NCI-H2081 (cell line): ENCODE results near the gene MLH3.
"Not testable (repeated sequence)": the region's sequence is repeated elsewhere in the genome, so short reads cannot be mapped to it uniquely, and the experiment has no call there.

Source experiments
- DNase-seq, 2 experiments: peaks; one replicate each; lab custom pipeline; 2025; lab: John Stamatoyannopoulos, UW

The MLH3 gene

DNA sequence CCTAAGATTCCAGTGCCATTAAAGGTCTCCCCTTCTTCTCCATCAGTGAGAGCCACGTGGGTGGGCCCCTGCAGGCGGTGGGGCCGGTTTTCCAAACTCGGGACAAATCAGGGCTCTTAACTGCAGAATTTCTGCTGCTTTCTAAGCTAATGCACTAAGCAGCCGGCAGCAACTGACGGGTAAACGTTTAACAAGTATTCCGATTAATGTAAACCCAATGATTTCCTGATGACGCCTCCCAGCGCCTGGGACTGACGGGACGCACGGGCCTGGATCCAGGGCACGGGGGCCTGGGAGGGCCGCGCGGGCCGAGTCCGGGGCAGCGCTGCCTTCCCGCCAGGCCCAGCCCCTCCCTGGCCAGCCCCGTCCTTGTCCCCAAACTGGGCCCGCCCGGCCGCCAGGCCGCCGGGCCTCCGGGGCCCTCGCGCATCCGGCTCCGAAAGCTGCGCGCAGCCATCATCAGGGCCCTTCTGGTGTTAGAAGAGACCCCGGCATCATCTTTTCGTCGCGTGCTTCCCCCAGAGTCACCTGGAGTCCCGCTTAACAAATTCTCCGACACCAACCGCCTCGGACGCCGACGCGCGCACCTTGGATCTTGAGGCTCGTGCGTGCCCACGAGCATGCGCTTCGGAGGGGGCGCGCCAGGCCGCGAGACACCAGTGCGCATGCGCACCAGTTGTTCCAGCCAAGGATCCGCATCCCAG lies at the start of gene MLH3:
Gene MLH3 (minus strand): TSS at position 616 of the 704 bp plus-strand sequence. CDS start 1,812 bp downstream, outside the sequence.
- DNase-seq = peak; percentile 82 to 88

DNA sequence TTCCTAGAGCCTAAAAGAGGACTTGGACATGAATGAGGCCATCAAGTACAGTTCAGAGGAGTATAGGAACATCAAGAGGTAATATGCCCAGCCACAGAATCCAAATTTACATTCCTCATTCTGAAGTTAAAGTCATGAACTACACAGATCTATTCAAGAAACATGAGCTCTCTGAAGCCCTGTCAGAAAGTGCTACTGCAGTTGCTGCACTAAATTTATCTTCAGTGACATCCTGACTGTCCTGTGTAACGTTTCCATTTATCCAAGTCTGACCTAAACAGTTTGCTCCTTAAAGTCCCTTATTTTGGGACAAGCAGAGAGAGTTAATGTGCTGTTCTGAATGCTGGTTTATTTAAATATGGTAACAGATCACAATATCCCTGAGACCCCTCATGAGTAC lies 47.4 kb upstream of the MLH3 start:
- DNase-seq = no peak

DNA sequence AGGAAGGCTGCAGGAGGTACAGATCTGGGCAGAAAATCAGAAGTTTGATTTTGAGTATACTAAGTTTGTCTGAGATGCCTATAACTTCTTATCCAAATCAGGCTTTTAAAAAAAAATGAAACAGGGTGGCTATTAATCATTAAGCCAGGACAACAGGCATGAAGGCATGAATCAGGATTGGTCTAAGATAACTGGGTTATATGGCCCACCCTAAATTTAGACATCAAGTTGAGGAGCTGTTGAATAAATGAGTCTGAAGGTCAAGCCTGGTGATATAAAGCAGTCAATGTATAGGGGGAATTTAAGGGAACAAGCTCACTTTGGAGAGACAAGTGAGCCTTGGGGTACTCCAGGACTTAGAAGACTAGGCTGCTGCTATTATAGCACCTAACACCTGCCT lies 46.9 kb upstream of the MLH3 start:
- DNase-seq = no peak

DNA sequence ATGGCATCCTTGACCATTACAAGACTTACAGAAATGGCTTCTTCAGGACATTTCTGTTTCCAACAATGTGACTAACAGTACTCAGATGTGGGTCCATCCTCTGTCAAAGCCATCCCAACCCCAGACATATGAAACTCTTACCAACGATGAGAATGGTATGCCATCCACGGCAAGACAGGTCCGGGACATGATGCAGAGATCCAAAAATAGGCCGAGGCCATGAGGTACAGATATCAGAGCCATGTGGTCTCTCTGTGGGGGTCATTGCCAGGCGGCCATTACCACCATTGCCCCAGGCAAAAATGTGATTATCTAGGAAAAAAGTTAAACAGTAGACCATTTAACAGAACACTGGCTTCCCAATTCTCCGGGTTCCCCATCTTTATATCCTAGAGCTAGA lies 45.7 kb upstream of the MLH3 start:
- DNase-seq = no peak

DNA sequence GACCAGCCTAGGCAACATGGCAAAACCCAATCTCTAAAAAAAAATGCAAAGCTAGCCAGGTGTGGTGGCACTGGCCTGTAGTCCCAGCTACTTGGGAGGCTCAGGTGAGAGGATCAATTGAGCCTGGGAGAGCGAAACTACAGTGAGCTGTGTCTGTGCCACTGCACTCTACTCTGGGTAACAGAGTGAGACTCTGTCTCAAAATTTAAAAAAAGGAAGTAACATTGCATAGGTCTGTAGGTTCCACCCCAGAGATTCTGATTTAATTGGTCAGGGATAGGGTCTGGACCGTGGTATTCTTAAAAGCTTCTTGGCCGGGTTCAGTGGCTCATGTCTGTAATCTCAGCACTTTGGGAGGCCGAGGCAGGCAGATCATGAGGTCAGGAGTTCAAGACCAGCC lies 44.4 kb upstream of the MLH3 start:
- no peak for DNase-seq

DNA sequence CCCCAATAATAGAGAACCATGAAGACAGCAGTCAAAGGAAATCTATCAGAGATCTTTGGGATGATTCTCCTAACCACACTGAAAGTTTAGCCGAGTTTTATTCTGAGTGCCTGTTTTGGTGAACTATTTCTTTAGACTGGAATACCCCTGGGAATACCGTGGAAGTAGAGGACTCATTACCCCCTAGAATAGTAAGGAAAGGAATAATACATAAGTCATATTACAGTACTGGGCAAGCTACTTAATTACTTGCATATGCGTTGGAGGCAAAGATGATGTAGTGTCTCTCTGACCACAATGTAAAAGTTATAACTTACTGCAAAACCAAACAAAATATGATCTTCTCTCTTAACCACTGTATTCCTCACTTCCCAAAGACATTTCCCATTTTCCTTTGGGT lies 43.6 kb upstream of the MLH3 start:
- no peak for DNase-seq

DNA sequence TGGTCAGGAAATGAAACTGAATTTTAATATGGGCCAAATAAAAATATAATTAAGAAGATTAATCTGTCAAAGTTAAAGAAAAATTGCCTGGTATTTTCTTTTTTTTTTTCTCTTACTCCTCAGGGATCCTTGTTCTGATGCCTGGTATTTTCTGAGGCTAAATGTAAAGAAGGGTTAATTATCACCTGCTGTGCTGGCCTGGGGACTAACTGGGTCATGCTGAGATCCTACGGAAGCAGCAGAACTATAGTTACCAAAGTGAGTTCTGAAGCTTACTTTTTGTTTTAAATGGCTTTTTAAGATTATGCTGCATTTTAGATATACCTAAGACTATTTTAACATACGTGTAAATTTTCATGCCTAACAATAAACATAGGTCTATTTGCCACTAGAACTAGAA lies 41.4 kb upstream of the MLH3 start:
- no peak for DNase-seq

DNA sequence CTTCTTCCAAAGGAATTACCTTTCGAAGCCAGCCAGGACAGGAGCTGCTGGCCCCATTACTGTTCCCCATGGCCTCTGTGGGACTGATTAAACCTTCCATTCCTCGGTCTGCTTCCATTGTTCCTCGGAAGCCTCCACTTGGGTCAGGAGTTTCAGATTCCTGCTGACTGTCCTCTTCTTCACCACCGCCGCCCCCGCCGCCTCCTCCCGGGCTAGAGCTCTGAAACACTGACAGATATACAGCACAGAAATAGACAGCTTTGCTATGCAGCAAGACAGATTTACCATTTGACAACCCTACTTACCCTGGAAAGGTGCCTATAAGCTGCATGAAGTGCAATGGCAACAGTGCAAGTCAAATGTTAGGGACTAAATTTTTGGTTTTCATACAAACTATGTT lies 40.0 kb upstream of the MLH3 start:
- no peak for DNase-seq

DNA sequence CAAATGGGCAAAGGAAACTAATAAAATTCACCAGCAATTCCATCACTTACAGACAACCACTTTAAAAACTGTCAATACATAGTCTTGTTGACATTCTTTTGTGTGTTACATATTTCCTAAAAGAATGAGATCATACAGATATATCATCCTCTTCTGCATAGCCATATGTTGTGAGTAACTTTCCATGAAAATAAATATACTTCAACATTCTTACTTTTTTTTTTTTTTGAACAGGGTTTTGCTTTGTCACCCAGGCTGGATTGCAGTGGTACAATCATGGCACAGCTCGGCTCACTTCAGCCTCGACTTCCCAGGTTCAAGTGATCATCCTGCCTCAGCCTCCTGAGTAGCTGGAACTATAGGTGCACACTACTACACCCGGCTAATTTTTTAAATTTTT lies 39.1 kb upstream of the MLH3 start:
- DNase-seq = no peak

DNA sequence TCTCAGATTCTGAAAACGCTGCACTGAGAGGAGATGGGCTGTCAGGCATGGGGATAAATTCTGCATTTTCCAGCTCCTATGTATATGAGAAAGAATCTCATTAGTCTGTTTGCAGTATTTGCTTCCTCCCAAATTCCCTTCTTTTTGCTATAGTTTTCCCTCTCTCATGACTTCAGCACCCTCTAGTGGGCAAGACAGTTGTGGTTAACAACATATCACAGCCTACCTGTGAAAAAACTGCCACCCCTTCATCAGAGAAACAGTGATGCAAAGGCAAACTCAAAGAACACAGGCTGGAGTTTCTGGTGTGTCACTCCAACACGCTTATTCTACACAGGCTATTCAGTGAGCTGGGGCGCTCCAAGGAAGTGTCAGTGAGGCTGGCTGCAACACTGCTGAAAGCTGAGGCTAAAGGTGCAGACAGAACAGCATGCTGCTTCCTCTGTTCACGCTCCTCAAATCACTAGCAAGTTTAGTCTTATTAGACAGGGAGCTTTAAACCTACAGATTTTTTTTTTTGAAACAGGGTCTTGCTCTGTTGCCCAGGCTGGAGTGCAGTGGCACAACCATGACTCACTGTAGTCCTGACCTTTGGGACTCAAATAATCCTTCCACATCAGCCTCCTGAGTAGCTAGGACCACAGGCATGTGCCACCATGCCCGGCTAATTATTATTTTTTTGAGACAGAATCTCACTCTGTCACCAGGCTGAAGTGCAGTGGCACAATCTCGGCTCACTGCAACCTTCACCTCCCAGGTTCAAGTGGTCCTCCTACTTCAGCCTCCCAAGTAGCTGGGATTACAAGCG lies 37.5 kb upstream of the MLH3 start:
- DNase-seq = peak; percentile 54 to 66

DNA sequence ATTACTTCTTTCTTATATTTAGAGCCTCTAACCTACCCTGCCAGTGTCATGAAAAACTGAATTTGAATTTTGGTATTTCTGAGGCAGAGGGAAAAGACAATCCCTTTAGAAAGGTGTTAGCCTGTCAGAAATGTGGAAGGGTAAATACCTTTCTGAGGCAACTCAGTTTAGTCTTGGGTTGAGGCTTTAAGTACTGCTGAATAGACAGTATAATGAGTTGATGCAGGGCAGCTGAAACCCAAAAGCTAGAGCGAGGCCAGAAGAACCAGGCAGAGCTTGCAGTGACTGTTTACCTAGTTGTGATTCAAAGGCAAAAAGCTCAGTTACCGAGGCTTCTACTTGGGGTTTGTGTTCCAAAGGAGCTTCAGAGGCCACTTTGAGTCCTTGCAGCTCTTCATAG lies 36.9 kb upstream of the MLH3 start:
- no peak for DNase-seq

DNA sequence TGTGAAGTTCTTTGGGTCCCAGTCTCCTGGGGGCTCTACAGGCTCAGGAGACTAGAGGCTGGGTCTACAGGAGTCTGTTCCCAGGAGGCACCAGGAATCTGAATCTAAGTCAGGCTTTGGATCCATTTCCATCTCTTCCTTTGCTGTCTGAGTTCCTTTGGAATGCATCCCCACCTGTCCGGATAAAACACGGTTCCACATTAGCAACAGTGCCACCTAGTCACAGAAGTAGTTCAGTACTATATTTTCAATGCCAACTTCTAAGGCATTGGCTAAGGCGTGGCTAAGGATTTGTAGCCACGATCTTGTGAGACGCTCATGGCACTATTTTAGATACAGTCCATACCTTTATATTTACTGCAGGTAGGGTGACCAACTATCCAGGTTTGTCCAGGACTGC lies 33.2 kb upstream of the MLH3 start:
- no peak for DNase-seq

DNA sequence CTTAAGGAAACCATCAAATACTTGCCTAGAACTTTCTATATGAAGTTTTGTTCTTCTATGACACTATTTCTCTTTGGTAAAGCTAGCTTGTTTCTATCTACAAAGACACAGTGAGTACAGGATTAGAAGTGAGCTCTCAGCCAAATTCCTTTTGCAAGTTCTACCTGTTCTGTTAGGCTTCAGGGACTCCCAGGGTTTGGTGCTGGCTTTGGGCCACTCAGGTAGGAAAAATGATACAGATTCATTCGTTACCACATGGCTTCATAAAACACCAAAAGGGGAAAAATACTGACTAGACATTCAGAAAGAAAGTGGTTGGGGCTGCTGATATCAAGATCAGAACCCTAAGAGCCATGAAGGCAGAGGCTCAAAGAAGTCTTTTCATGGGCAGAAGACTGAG lies 32.0 kb upstream of the MLH3 start:
- no peak for DNase-seq

DNA sequence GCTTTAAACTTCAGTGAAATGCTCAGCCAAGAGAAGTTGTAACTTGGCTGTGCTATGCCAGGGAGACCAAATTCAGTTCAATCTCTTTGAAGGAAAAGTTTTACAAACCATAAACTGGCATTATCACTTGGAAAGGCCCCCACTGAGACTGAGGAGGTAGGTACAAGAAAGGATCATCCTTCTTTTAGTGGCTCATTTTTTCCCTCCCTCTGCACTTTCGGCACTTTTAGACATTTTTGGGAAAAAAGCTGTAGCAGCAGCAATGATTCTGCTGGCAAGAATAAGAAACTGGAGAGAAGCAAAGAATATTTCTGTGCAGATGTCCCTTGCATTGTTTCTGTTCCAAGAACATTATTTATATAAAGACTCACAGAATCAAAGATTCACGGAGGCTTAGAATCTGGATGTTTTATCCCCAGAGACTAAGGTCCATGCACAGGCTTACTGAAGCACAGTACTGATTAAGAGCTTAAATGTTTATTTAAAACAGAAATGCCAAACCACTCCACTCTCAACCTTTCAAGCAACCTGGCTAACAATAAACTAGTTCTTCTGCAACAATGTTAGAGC lies 30.5 kb upstream of the MLH3 start:
- no peak for DNase-seq

DNA sequence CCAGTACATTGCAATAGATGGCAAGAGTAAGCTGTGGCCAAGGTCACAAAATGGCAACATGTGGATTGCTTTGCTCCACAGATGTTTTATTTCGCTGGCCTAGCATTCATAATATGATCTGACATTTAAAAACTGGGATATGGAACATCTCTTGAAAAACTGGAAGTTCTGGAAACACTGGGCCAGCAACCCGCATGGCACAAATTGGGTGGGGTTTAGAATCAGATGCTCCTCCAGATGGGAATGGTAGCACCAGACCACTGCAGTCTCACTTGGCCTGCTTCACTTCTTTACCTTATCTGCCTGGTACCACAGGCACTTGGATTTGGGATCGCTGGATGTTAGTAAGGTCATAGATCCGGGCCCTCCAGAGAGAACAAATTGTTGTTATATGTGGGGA lies 28.3 kb upstream of the MLH3 start:
- DNase-seq = no peak

DNA sequence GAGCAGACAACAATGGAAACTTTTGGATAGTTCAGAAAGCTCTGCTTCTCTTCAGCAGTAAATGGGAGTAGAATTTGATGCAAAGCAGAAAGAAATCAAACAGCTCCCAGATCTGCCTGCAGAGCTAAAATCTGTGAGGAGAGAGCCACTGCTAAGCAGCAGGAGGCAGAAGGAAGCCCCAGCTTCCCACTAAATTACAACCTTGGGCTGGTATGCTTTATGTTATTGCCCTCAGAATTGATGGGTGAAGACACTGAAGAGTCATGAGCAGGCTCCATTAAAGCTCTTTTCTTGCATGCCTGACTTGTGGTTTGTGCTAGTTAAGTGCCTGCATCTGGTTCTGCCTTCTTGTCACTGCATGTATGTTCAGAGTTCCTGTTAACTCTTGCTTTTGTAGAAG lies 26.5 kb upstream of the MLH3 start:
- DNase-seq = no peak

DNA sequence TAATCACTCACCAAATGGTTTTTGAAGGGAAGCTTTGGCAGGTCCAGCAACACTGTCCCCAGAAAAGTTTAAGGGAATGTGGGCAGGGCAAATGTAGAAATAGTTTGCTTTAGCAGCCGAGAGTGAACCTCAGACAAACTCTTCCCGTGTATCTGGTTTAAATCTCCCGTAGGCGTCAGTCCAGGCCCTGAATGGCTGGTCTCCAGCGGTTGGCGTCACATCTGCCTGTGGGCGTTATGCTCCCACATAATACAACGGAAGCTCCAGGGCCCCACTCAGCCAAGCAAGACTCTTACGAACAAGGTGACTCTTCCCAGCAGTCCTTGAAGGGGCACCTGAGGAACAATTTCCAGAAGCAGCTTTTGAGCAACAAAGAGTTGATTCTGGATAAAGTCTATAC lies 19.1 kb upstream of the MLH3 start:
- no peak for DNase-seq

DNA sequence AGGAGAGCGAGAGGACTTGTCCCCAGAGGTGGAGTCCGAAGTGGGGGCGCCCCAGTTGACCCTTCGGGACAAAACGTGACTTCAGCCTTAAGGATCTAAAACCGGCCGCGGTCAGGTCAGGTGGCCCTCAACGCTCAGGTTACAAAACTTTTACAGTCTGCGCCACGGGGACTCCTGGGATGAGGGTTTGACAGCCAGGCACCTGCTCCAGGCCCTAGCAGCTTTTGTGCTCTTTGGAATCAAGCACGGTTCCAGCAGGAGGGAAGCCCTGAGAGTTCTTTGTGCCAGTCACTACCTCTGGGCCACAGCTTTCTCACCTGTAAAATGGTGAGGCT lies 18.5 kb upstream of the MLH3 start:
- DNase-seq = peak in 1 of 2 experiments; percentile 11

DNA sequence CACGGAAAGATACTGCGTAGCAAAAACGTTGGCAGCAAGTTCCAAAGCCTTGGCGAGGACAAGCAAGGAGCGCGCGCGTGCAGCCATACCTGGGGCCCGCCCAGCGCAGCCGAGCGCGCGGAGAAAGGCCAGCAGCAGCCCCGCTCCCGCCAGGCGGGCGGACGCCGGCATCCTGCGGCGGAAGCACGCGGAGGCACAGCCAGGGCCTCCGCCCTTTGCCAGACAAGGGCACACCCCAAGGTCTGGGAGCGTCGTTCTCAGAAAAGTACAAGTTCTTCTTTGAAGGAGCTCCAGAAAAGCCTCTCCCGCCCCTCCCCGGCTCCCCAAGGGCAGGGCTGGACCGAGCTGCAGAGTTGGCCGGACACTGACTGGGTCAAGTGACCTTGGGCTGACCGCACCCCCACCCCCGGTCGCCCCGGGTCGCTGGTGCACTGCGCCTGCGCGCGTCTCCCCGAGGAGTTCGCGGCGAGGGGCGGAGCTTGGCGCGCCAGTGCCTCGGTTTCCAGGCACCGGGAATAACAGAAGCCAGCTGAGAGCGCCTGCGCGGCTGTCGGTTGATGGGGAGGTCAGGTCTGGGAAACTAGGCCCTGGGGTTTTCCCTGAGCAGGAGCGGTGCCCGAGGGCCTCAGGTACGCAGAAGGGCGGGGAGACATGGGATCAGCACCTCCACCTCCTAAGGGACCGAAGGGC lies 18.0 kb upstream of the MLH3 start, which contains the start of gene ZC2HC1C:
Gene ZC2HC1C (plus strand): TSS at position 521 of the 690 bp plus-strand sequence. CDS start 933 bp downstream, outside the sequence.
- DNase-seq = peak; percentile 87 to 88

DNA sequence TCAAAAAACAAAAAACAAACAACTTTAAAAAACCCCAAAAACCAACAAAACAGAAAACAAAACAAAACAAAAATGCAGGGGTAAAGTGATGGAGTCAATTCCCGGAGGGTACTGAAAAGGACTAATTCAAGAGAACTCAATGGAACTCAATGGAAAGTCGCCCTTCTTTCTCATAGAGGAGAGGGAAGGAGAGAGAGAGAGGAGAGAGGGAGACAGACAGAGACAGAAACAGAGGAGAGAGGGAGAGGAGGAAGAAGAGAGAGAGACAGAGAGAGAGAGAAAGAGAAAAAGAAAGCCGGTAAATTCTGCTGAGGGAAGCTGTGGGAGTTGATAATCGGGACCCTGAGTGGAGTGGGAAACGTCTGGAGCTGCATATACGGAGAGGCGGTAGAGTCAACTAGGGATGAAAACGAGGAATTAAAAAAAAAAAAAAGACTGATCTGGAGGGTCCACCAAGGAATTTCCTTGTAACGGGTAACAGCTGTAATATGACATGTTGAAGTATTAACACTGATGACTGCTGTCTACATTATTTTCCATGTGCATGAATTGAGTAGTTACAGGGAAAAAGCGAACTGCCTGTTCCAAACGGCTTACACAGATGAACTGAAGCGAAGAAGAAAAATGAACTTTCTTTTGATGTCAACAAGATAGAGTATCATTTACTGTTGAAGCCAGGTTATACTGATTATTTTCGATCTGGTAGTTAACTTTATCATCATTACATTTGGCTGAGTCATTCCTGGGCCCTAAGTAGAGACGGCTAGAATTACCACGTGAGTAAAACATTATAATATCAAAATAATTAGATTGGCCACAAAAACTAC lies 17.2 kb upstream of the MLH3 start:
- DNase-seq = no peak

DNA sequence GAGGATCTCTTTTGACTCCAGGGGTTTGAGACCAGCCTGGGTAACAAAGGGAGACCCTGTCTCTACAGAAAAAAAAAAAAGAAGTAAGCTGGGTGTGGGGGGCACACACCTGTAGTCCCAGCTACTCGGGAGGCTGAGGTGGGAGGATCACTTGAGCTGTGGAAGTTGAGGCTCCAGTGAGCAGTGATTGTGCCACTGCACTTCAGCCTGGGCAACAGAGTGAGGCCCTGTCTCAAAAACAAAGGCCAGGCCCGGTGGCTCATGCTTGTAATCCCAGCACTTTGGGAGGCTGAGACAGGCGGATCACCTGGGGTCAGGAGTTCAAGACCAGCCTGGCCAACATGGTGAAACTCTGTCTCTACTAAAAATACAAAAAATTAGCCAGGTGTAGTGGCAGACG lies 16.5 kb upstream of the MLH3 start:
- not testable (repeated sequence) for DNase-seq

DNA sequence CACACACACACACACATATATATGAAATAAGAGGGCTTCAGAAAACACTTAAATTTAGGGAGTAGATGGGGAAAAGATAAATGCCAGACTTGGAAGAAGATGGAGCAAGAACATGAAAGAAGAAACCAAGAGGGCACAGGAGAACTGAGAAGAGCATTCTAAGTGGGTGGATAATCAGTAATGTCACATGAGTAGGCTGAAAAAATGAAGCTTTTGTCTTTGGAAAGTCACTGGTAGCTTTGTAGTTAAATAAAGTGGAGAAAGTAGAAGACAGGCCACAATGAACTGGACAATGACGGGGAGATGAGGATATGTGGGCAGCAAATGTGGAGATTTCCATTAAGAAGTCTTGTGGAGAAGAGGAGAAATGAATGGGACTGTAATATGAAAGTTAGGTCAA lies 15.9 kb upstream of the MLH3 start:
- no peak for DNase-seq
